ENCODE results near the gene ELAVL2.

Gene ELAVL2

GRCh38 chr9:23682891-23683431 lies 143.1 kb downstream of the ELAVL2 start:
- ChIA-PET CTCF (interaction anchor here (0.6 to 0.7 kb wide), 2 partner anchors 130 to 255 kb away, joined by 3 read pairs; no protein-coding TSS in a partner anchor), POLR2A (ENCODE audit: low non-redundant PET) (no interaction called here)
- DNase-seq (ENCODE audit: low spot score): peak; percentile 52
- peak overlapping the region; percentile 79 for H3K27ac ChIP-seq
- TF ChIP-seq CTCF (conservative IDR thresholded peaks at IDR 0.05; ENCODE audit: low read depth): no peak

GRCh38 chr9:23682352-23682751 lies 143.7 kb downstream of the ELAVL2 start:
- CTCF ChIA-PET: interaction anchor here (0.6 to 0.7 kb wide), 2 partner anchors 130 to 255 kb away, joined by 3 read pairs; no protein-coding TSS in a partner anchor
- POLR2A ChIA-PET (ENCODE audit: low non-redundant PET): no interaction called here
- no peak for TF ChIP-seq CTCF (conservative IDR thresholded peaks at IDR 0.05; ENCODE audit: low read depth)

GRCh38 chr9:23677446-23677845 lies 148.6 kb downstream of the ELAVL2 start:
- TF ChIP-seq CTCF (conservative IDR thresholded peaks at IDR 0.05; ENCODE audit: low read depth): no peak
- no peak for DNase-seq (ENCODE audit: low spot score)
- CTCF ChIA-PET: no interaction called here
- no peak overlapping the region for H3K27ac ChIP-seq
- POLR2A ChIA-PET (ENCODE audit: low non-redundant PET): no interaction called here

More at GRCh38 chr9:23682352-23682751, 143.7 kb downstream of the ELAVL2 start:
- peak overlapping the region; percentile 79 for H3K27ac ChIP-seq
- no peak for DNase-seq (ENCODE audit: low spot score)

- CTCF ChIA-PET: no interaction called here
- DNase-seq (ENCODE audit: low spot score): no peak
- POLR2A ChIA-PET (ENCODE audit: low non-redundant PET): no interaction called here
- no peak overlapping the region for H3K27ac ChIP-seq
- no peak for TF ChIP-seq CTCF (conservative IDR thresholded peaks at IDR 0.05; ENCODE audit: low read depth)
These were observed 151.9 kb downstream of the ELAVL2 start for GRCh38 chr9:23674016-23674585.

- ChIA-PET POLR2A (ENCODE audit: low non-redundant PET) (no interaction called here), CTCF (interaction anchor here (0.6 kb wide), 1 partner anchor 21 kb away, joined by 4 read pairs; no protein-coding TSS in a partner anchor)
- H3K27ac ChIP-seq: no peak overlapping the region
- DNase-seq (ENCODE audit: low spot score): no peak
- no peak for TF ChIP-seq CTCF (conservative IDR thresholded peaks at IDR 0.05; ENCODE audit: low read depth)
These were observed 153.9 kb downstream of the ELAVL2 start for GRCh38 chr9:23672151-23672550.

GRCh38 chr9:23669776-23670175 lies 156.3 kb downstream of the ELAVL2 start:
- no peak for DNase-seq (ENCODE audit: low spot score)
- ChIA-PET POLR2A (ENCODE audit: low non-redundant PET) (no interaction called here), CTCF (interaction anchor here (0.6 kb wide), 1 partner anchor 780 kb away, joined by 3 read pairs; no protein-coding TSS in a partner anchor)
- TF ChIP-seq CTCF (conservative IDR thresholded peaks at IDR 0.05; ENCODE audit: low read depth): no peak
- no peak overlapping the region for H3K27ac ChIP-seq
